Ascending aorta (tissue), 2 donors: ENCODE measurements around the gene CARMIL1. TPM values are rescaled to one million over a fixed set of nuclear protein-coding genes. Genes with fewer than 3 reads are reported as not detected.

Experiments used
- DNase-seq, 2 donors: peaks; one replicate each; pipeline ENCODE4 v3.0.0-alpha.2; 2019; ENCODE audit warnings: low spot score in 2 of 2
- H3K27ac ChIP-seq, 2 donors: fragments of 200-600 bp; sonication (generic); one replicate each; pipeline ENCODE4 v1.5.1; 2016 to 2017; ENCODE audit warnings: mild to moderate bottlenecking in 1 of 2
- H3K27me3 ChIP-seq: fragments of 200-600 bp; sonication (generic); one replicate; pipeline ENCODE4 v1.5.1; 2017
- H3K36me3 ChIP-seq, 2 donors: fragments of 200-600 bp; sonication (generic); one replicate each; pipeline ENCODE4 v1.5.1; 2016
- H3K4me1 ChIP-seq, 2 donors: fragments of 200-600 bp; sonication (generic); one replicate each; pipeline ENCODE4 v1.5.1; 2016 to 2017; ENCODE audit warnings: mild to moderate bottlenecking in 1 of 2
- H3K4me3 ChIP-seq, 2 donors: fragments of 200-600 bp; sonication (generic); one replicate each; pipeline ENCODE4 v1.5.1; 2016 to 2017; ENCODE audit warnings: mild to moderate bottlenecking in 1 of 2
- H3K9me3 ChIP-seq, 2 donors: fragments of 200-600 bp; sonication (generic); one replicate each; pipeline ENCODE4 v1.5.1; 2016
- intact Hi-C: fragments of 100-400 bp; cut with DNase I; formaldehyde crosslinking; loops from one replicate; pipeline ENCODE4 v1.15.1; 2023
- total RNA-seq: library from RNA; depleted of rRNA; stranded (reverse); fragments of >200 nt; gene quantifications from one replicate; pipeline ENCODE4 v1.1.0, GENCODE V29; 2016
- TF ChIP-seq, protein P1 (sequence below), 3 experiments: fragments of 200-600 bp in 2 of 3; fragments of 450-650 bp in 1 of 3; sonication (generic) in 2 of 3; IDR thresholded peaks; one replicate each; pipeline ENCODE4 v1.5.1; 2016 to 2019; ENCODE audit warnings: antibody characterized with exemption in 3 of 3, mild to moderate bottlenecking in 1 of 3, moderate library complexity in 1 of 3

The CARMIL1 gene
- total RNA-seq, 1 donor from 2014 or later, result 16.1 TPM

DNA sequence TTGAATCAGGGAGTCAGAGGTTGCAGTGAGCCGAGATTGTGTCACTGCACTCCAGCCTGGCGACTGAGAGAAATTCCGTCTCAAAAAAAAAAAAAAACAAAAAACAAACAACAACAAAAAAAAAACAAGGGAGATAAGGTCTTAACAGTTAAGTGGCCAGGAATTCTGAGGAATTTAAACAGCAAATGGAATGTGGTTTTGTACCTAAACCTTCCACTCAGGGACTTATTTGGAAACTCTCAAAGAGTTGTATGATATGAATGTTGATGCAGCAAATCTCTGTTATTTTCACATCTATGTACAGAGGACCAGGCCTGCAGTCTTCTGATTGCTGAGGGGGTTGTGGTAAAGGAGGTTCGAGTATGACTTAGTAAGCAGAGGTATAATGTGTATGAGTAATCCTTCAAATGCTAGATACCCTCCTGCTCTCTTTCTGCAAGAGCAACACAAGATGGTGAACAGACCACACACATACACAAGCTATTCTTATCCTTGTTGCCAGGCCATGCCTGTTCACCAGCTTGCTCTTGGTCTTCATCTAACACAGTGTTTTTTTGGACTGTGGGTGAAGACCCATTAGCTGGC lies 197.9 kb downstream of the CARMIL1 start:
- Histone ChIP-seq H3K36me3 (peaks cover 19 to 23% of the 10 kb centered on the region in 2 donors), H3K27ac (no peak overlapping the region), H3K27me3 (no peaks in the 10 kb centered on the region), H3K4me1 (no peaks in the 10 kb centered on the region), H3K9me3 (no peaks in the 10 kb centered on the region), H3K4me3 (no peak overlapping the region)
- TF ChIP-seq, protein P1, sequence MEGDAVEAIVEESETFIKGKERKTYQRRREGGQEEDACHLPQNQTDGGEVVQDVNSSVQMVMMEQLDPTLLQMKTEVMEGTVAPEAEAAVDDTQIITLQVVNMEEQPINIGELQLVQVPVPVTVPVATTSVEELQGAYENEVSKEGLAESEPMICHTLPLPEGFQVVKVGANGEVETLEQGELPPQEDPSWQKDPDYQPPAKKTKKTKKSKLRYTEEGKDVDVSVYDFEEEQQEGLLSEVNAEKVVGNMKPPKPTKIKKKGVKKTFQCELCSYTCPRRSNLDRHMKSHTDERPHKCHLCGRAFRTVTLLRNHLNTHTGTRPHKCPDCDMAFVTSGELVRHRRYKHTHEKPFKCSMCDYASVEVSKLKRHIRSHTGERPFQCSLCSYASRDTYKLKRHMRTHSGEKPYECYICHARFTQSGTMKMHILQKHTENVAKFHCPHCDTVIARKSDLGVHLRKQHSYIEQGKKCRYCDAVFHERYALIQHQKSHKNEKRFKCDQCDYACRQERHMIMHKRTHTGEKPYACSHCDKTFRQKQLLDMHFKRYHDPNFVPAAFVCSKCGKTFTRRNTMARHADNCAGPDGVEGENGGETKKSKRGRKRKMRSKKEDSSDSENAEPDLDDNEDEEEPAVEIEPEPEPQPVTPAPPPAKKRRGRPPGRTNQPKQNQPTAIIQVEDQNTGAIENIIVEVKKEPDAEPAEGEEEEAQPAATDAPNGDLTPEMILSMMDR (IDR thresholded peaks at IDR 0.05), result no peak
- intact Hi-C loops, result no loop called here
- DNase-seq, result no peak

DNA sequence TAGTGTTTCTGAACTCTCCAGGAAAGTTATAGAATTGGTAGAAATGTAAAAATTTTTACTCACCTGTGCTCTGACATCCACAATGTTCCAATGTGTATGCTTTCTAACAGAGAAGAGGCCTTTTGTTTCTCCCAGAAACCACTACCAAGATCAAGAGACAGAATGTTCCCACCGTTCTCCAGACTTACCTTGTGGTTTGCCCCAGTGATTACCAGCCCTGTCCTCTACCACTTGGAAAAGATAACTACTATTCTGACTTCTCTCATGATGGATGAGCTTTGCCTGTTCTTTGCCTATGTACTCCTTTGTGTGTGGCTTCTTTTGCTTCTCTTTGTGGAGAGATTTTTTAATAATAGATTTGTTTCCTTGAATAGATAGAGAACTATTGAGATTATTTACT lies 199.8 kb downstream of the CARMIL1 start:
- Histone ChIP-seq H3K27ac (no peak overlapping the region), H3K4me3 (no peak overlapping the region), H3K4me1 (no peaks in the 10 kb centered on the region), H3K27me3 (no peaks in the 10 kb centered on the region), H3K9me3 (no peaks in the 10 kb centered on the region), H3K36me3 (peaks cover 6 to 32% of the 10 kb centered on the region in 2 donors)
- DNase-seq, result no peak
- TF ChIP-seq, protein P1 (IDR thresholded peaks at IDR 0.05), result no peak
- intact Hi-C loops, result no loop called here

DNA sequence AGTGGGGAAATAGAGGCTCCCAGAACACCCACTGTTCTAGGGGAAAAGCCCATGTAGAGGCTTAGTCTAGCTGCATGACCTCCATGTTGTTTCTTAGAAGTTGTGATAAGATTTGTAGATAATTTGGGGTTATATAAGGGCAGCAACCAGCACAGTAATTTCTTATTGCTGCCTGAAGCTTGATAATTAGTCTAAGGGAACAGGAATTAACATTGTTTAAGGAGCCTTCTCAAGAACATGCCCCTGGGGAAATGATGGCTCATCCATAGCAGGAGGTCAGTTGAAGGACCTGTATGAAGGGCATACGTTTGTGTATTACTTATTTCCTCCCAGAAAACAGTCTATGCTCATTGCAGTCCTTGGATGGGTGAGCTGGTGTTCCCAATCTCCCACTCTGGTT lies 202.1 kb downstream of the CARMIL1 start:
- TF ChIP-seq, protein P1 (IDR thresholded peaks at IDR 0.05), result no peak
- H3K4me3 ChIP-seq, result no peak overlapping the region
- no peaks in the 10 kb centered on the region for H3K27me3 ChIP-seq
- H3K27ac ChIP-seq, result no peak overlapping the region
- no peak for DNase-seq
- peaks cover 0 to 3% of the 10 kb centered on the region in 2 donors for H3K4me1 ChIP-seq
- H3K9me3 ChIP-seq, result no peaks in the 10 kb centered on the region
- intact Hi-C loops, result no loop called here
- H3K36me3 ChIP-seq, result peaks cover 6 to 19% of the 10 kb centered on the region in 2 donors

DNA sequence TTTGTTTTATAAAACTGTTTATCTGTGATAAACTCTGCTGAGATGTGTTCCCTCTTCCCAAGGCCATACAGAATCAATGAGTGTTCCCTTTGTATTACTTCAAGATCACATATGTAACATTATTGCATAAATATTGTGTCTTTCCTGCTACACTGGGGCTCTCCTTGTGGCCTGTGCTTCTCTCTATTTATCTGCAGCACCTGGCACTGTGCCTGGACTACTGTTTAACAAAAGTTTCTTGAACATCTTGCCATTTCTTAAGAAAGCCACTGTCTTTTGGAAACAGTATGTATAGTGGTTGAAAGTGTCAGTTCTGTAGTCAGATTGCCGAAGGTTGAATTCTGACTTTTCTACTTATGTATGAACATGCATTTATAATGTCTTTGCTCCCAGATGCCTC lies 203.8 kb downstream of the CARMIL1 start:
- no peak for DNase-seq
- Histone ChIP-seq H3K27ac (no peak overlapping the region), H3K9me3 (no peaks in the 10 kb centered on the region), H3K4me3 (no peak overlapping the region), H3K27me3 (no peaks in the 10 kb centered on the region), H3K36me3 (peaks cover 6 to 21% of the 10 kb centered on the region in 2 donors), H3K4me1 (peaks cover 0 to 3% of the 10 kb centered on the region in 2 donors)
- intact Hi-C loops, result no loop called here
- TF ChIP-seq, protein P1 (IDR thresholded peaks at IDR 0.05), result no peak

- no peak overlapping the region for H3K4me3 ChIP-seq
- intact Hi-C loops, result no loop called here
- H3K9me3 ChIP-seq, result no peaks in the 10 kb centered on the region
- DNase-seq, result no peak
- H3K36me3 ChIP-seq, result peaks cover 6 to 31% of the 10 kb centered on the region in 2 donors
- peaks cover 0 to 3% of the 10 kb centered on the region in 2 donors for H3K4me1 ChIP-seq
- TF ChIP-seq, protein P1 (IDR thresholded peaks at IDR 0.05), result no peak
- no peaks in the 10 kb centered on the region for H3K27me3 ChIP-seq
- no peak overlapping the region for H3K27ac ChIP-seq
Observed at GRCh38 chr6:25483943-25484342, 204.8 kb downstream of the CARMIL1 start.

GRCh38 chr6:25484900-25485299 lies 205.7 kb downstream of the CARMIL1 start:
- Histone ChIP-seq H3K4me3 (no peak overlapping the region), H3K27ac (no peak overlapping the region), H3K27me3 (no peaks in the 10 kb centered on the region), H3K4me1 (peaks cover 0 to 5% of the 10 kb centered on the region in 2 donors), H3K36me3 (peaks cover 6 to 33% of the 10 kb centered on the region in 2 donors), H3K9me3 (no peaks in the 10 kb centered on the region)
- DNase-seq, result no peak
- TF ChIP-seq, protein P1 (IDR thresholded peaks at IDR 0.05), result no peak
- intact Hi-C loops, result no loop called here
